Ishikawa (cell line): ENCODE data around the gene TYW5.

ENCODE experiments used
- CEBPB ChIP-seq: IDR thresholded peaks from 2 replicates; pipeline ENCODE4 v1.6.1; 2012
- CREB1 ChIP-seq: IDR thresholded peaks from 2 replicates; pipeline ENCODE4 v1.6.1; 2012; ENCODE audit warnings: low read depth
- EGR1 ChIP-seq: IDR thresholded peaks from 2 replicates; pipeline ENCODE4 v1.6.1; 2012
- EP300 ChIP-seq: IDR thresholded peaks from 2 replicates; pipeline ENCODE4 v1.6.1; 2012; ENCODE audit warnings: borderline replicate concordance
- FOXM1 ChIP-seq: IDR thresholded peaks from 2 replicates; pipeline ENCODE4 v1.6.1; 2012; ENCODE audit warnings: low read depth, borderline replicate concordance
- MAX ChIP-seq: IDR thresholded peaks from 2 replicates; pipeline ENCODE4 v1.6.1; 2012
- NFIC ChIP-seq: IDR thresholded peaks from 2 replicates; pipeline ENCODE4 v1.6.1; 2012
- RAD21 ChIP-seq: IDR thresholded peaks from 2 replicates; pipeline ENCODE4 v1.6.1; 2012; ENCODE audit warnings: low read depth
- REST ChIP-seq: IDR thresholded peaks from 2 replicates; pipeline ENCODE4 v1.6.1; 2012; ENCODE audit warnings: low read depth, mild to moderate bottlenecking
- TAF1 ChIP-seq: IDR thresholded peaks from 2 replicates; pipeline ENCODE4 v1.6.1; 2012; ENCODE audit warnings: low read depth, mild to moderate bottlenecking
- TCF12 ChIP-seq: IDR thresholded peaks from 2 replicates; pipeline ENCODE4 v1.6.1; 2012; ENCODE audit warnings: low read depth
- TEAD4 ChIP-seq: IDR thresholded peaks from 2 replicates; pipeline ENCODE4 v1.6.1; 2012
- USF1 ChIP-seq: IDR thresholded peaks from 2 replicates; pipeline ENCODE4 v1.6.1; 2012
- YY1 ChIP-seq: IDR thresholded peaks from 2 replicates; pipeline ENCODE4 v1.6.1; 2012; ENCODE audit warnings: low read depth
- ZBTB7A ChIP-seq: IDR thresholded peaks from 2 replicates; pipeline ENCODE4 v1.6.1; 2012; ENCODE audit warnings: low read depth

TYW5 gene

GRCh38 chr2:199911877-199912161, 43.5 kb downstream of the TYW5 start:
- TF ChIP-seq TCF12 (no peak), TAF1 (no peak), CREB1 (no peak), MAX (peak; percentile 46)

GRCh38 chr2:199911052-199911876, 44.0 kb downstream of the TYW5 start, which contains the start of gene C2orf69:
TSS of gene C2orf69 (plus strand) at chr2:199911293. CDS start at chr2:199911439, 146 bp downstream.
- TF ChIP-seq MAX = peak; percentile 29; the same call in 1 of the 2 replicates
- no peak for TF ChIP-seq CEBPB
- peak; percentile 57; the same call in 1 of the 2 replicates for TF ChIP-seq FOXM1
- 0 out of 2 replicates have a peak, but pooled peaks have one; percentile 12 for TF ChIP-seq TEAD4
- TF ChIP-seq USF1 = no peak
- TF ChIP-seq ZBTB7A = no peak
- TF ChIP-seq EGR1 = no peak
- no peak for TF ChIP-seq YY1
- TF ChIP-seq CREB1 = peak; percentile 73
- TF ChIP-seq TCF12 = no peak
- TF ChIP-seq REST = no peak
- TF ChIP-seq TAF1 = peak; percentile 68
- no peak for TF ChIP-seq RAD21
- no peak for TF ChIP-seq EP300
- 0 out of 2 replicates have a peak, but pooled peaks have one; percentile 31 for TF ChIP-seq NFIC

- no peak for TF ChIP-seq YY1
- TF ChIP-seq FOXM1 = no peak
- no peak for TF ChIP-seq REST
- TF ChIP-seq TAF1 = no peak
- no peak for TF ChIP-seq ZBTB7A
- TF ChIP-seq CREB1 = no peak
- no peak for TF ChIP-seq EP300
- TF ChIP-seq TCF12 = no peak
- TF ChIP-seq EGR1 = no peak
- TF ChIP-seq TEAD4 = no peak
- no peak for TF ChIP-seq NFIC
- TF ChIP-seq MAX = no peak
- no peak for TF ChIP-seq RAD21
- TF ChIP-seq CEBPB = no peak
- no peak for TF ChIP-seq USF1
Observed at GRCh38 chr2:199910338-199911051, 44.8 kb downstream of the TYW5 start.

- TF ChIP-seq NFIC = no peak
- TF ChIP-seq EGR1 = no peak
- TF ChIP-seq EP300 = no peak
- no peak for TF ChIP-seq USF1
- no peak for TF ChIP-seq CEBPB
- no peak for TF ChIP-seq ZBTB7A
- TF ChIP-seq TEAD4 = no peak
- no peak for TF ChIP-seq MAX
- no peak for TF ChIP-seq TAF1
Observed at GRCh38 chr2:199907008-199907714, 48.1 kb downstream of the TYW5 start.
